NCI-H69 (cell line): ENCODE measurements around the gene ANKLE1.
A peak's percentile ranks its signal among the peaks of the same experiment; 100 is the strongest.

Source experiments
- DNase-seq: peaks from one replicate; lab custom pipeline; 2025; lab: John Stamatoyannopoulos, UW

ANKLE1 gene

GRCh38 chr19:17281391-17282304 is at the start of gene ANKLE1:
ANKLE1 (plus strand) TSS chr19:17281901; CDS start chr19:17281921, 20 bp downstream.
- peak; percentile 51 for DNase-seq

- no peak for DNase-seq
Measured at GRCh38 chr19:17232258-17232657, 49.4 kb upstream of the ANKLE1 start.

GRCh38 chr19:17234911-17235299 is 46.8 kb upstream of the ANKLE1 start:
- peak; percentile 65 for DNase-seq

GRCh38 chr19:17235300-17235970 is 46.3 kb upstream of the ANKLE1 start:
- peak; percentile 90 for DNase-seq

GRCh38 chr19:17235971-17236777 is 45.5 kb upstream of the ANKLE1 start:
- DNase-seq: peak; percentile 90

GRCh38 chr19:17236811-17237543 is 44.7 kb upstream of the ANKLE1 start:
- peak; percentile 24 for DNase-seq

GRCh38 chr19:17237747-17238706 is 43.7 kb upstream of the ANKLE1 start:
- DNase-seq: no peak

GRCh38 chr19:17240062-17240752 is 41.5 kb upstream of the ANKLE1 start:
- DNase-seq: no peak

GRCh38 chr19:17240826-17241399 is 40.8 kb upstream of the ANKLE1 start:
- DNase-seq: no peak

GRCh38 chr19:17242431-17243208 is 39.1 kb upstream of the ANKLE1 start:
- no peak for DNase-seq

GRCh38 chr19:17243211-17243829 is 38.4 kb upstream of the ANKLE1 start:
- no peak for DNase-seq

GRCh38 chr19:17243830-17244617 is 37.7 kb upstream of the ANKLE1 start:
- no peak for DNase-seq

- peak; percentile 58 for DNase-seq
Measured at GRCh38 chr19:17244618-17245534, 36.8 kb upstream of the ANKLE1 start.

GRCh38 chr19:17245535-17245984 is 36.1 kb upstream of the ANKLE1 start, which contains the start of gene NR2F6:
NR2F6 (minus strand) TSS chr19:17245919; CDS start chr19:17245220, 699 bp downstream.
- no peak for DNase-seq

- peak; percentile 83 for DNase-seq
Measured at GRCh38 chr19:17246681-17247425, 34.8 kb upstream of the ANKLE1 start.
